B cell (primary cell): ENCODE data around the gene NR2E3. TPM values are rescaled to one million over a fixed set of nuclear protein-coding genes. Genes with fewer than 3 reads are reported as not detected.

ENCODE experiments used
- ATAC-seq: fragments of 200-7000 bp; cut with Tn5 transposase; one replicate; pipeline ENCODE4 v1.10.0; 2021; ENCODE audit warnings: low read depth, mild to moderate bottlenecking, moderate number of reproducible peaks, moderate library complexity
- CTCF ChIA-PET: fragments of 350-600 bp; sonication (Branson Sonifier 250); formaldehyde crosslinking; loops from one replicate; lab custom pipeline; 2021; ENCODE audit warnings: antibody characterized with exemption, inconsistent platforms; lab: Charles Lee
- POLR2A ChIA-PET: fragments of 350-600 bp; sonication (Branson Sonifier 250); formaldehyde crosslinking; loops from one replicate; lab custom pipeline; 2021; ENCODE audit warnings: antibody characterized with exemption; lab: Charles Lee
- DNase-seq: peaks from one replicate; pipeline ENCODE4 v3.0.0; 2013
- H2AFZ ChIP-seq: 2 replicates; pipeline ENCODE4 v1.6.1; 2012; ENCODE audit warnings: mild to moderate bottlenecking, low read depth, low read length; ENCODE audit not compliant: insufficient read depth, poor library complexity, severe bottlenecking
- H3K27ac ChIP-seq, 2 donors: 1 replicate in 1 of 2; 2 replicates in 1 of 2; pipeline ENCODE4 v1.5.1; 2012 to 2013; ENCODE audit warnings: low read length in 2 of 2, mild to moderate bottlenecking in 2 of 2, moderate library complexity in 1 of 2
- H3K27me3 ChIP-seq, 4 experiments: fragments of 200-600 bp in 1 of 4; sonication (generic) in 1 of 4; replicated peaks in 1 of 4; 1 replicate in 2 of 4; 2 replicates in 2 of 4; pipeline versions ENCODE4 v1.6.1 to v1.7.0; 2013 to 2016; ENCODE audit warnings: low read length in 3 of 4, mild to moderate bottlenecking in 2 of 4, mixed read lengths in 1 of 4, moderate library complexity in 1 of 4; ENCODE audit not compliant: insufficient read depth in 4 of 4, control insufficient read depth in 3 of 4; ENCODE audit errors: control extremely low read depth in 1 of 4
- H3K36me3 ChIP-seq, 2 experiments: replicated peaks in 1 of 2; 1 replicate in 1 of 2; 2 replicates in 1 of 2; pipeline versions ENCODE4 v1.6.1 to v1.7.1; 2013; ENCODE audit warnings: low read length in 1 of 2; ENCODE audit not compliant: insufficient read depth in 2 of 2, control insufficient read depth in 1 of 2; ENCODE audit errors: control extremely low read depth in 1 of 2, extremely low read depth in 1 of 2
- H3K4me1 ChIP-seq, 2 donors: fragments of 200-600 bp in 1 of 2; sonication (generic) in 1 of 2; 1 replicate in 1 of 2; 2 replicates in 1 of 2; pipeline versions ENCODE4 v1.5.1 to v1.6.1; 2013 to 2017; ENCODE audit warnings: low read length in 2 of 2; ENCODE audit not compliant: control insufficient read depth in 2 of 2, insufficient read depth in 2 of 2
- H3K4me2 ChIP-seq: replicated peaks from 2 replicates; pipeline ENCODE3; 2012; ENCODE audit warnings: mild to moderate bottlenecking, low read depth, low read length; ENCODE audit not compliant: poor library complexity, severe bottlenecking
- H3K4me3 ChIP-seq, 5 experiments: fragments of 200-600 bp in 1 of 5; sonication (generic) in 1 of 5; 1 replicate in 3 of 5; 2 replicates in 2 of 5; pipeline versions ENCODE4 v1.5.1 to v1.7.0; 2011 to 2016; ENCODE audit warnings: low read length in 4 of 5, mild to moderate bottlenecking in 4 of 5, low read depth in 2 of 5, control low read depth in 1 of 5, moderate library complexity in 1 of 5; ENCODE audit not compliant: insufficient read depth in 1 of 5; ENCODE audit errors: control extremely low read depth in 1 of 5, extremely low read depth in 1 of 5
- H3K79me2 ChIP-seq: fragments of 200-600 bp; sonication (generic); one replicate; pipeline ENCODE4 v1.6.0; 2016; ENCODE audit warnings: low read length; ENCODE audit not compliant: control insufficient read depth, insufficient read depth
- H3K9ac ChIP-seq: fragments of 200-600 bp; sonication (generic); 2 replicates; pipeline ENCODE4 v1.6.1; 2017; ENCODE audit warnings: mild to moderate bottlenecking, low read length, moderate library complexity
- H3K9me3 ChIP-seq, 3 donors: one replicate each; pipeline versions ENCODE4 v1.6.1 to v1.7.1; 2013; ENCODE audit warnings: low read length in 2 of 3; ENCODE audit not compliant: control insufficient read depth in 2 of 3, insufficient read depth in 1 of 3; ENCODE audit errors: control extremely low read depth in 1 of 3
- H4K20me1 ChIP-seq: 2 replicates; pipeline ENCODE4 v1.6.0; 2012; ENCODE audit warnings: mild to moderate bottlenecking, low read length; ENCODE audit not compliant: insufficient read depth, control insufficient read depth, poor library complexity, severe bottlenecking
- H3K27ac Mint-ChIP-seq: one replicate; pipeline ENCODE4 v1.8.0; 2021; ENCODE audit warnings: mixed read lengths
- H3K27me3 Mint-ChIP-seq: one replicate; pipeline ENCODE4 v1.8.0; 2021; ENCODE audit warnings: mixed read lengths
- H3K4me1 Mint-ChIP-seq: one replicate; pipeline ENCODE4 v1.8.0; 2021; ENCODE audit warnings: mixed read lengths
- H3K4me3 Mint-ChIP-seq: one replicate; pipeline ENCODE4 v1.8.0; 2021; ENCODE audit warnings: mixed read lengths
- H3K9me3 Mint-ChIP-seq: one replicate; pipeline ENCODE4 v1.8.0; 2022; ENCODE audit warnings: mixed read lengths; ENCODE audit not compliant: insufficient read depth
- EZH2 ChIP-seq: IDR thresholded peaks from 2 replicates; pipeline ENCODE4 v1.6.1; 2012; ENCODE audit warnings: borderline replicate concordance, low read depth, mild to moderate bottlenecking, moderate library complexity, low read length; ENCODE audit not compliant: insufficient read depth, poor library complexity, severe bottlenecking
- WGBS: methylation state at CpG from one replicate; pipeline ENCODE4 v1.1.5; 2013; ENCODE audit warnings: missing lambda C conversion rate; ENCODE audit not compliant: insufficient coverage; 5-methylcytosine and 5-hydroxymethylcytosine counted together
- intact Hi-C: fragments of 100-400 bp; cut with micrococcal nuclease; formaldehyde crosslinking; loops from one replicate; pipeline ENCODE4 v1.10.0; 2022
- polyA plus RNA-seq: library from polyadenylated mRNA; depleted of rRNA; stranded (reverse); fragments of >200 nt; gene quantifications from 2 replicates; pipeline ENCODE4 v1.2.3, GENCODE V29; 2012
- total RNA-seq, 2 donors: library from RNA; stranded (reverse); fragments of 120-200 nt in 1 of 2; gene quantifications; 1 replicate in 1 of 2; 2 replicates in 1 of 2; pipeline versions ENCODE4 v1.2.3 to v1.2.4, GENCODE V29; 2013 to 2022
- TF ChIP-seq, protein P1 (sequence below): fragments of 200-600 bp; IDR thresholded peaks from one replicate; pipeline ENCODE4 v1.8.0; 2022; ENCODE audit warnings: antibody characterized with exemption, mild to moderate bottlenecking

Gene NR2E3
- total and polyA plus RNA-seq, 2 donors (not counting 1 experiment from before 2014, with no cell fraction given) = not detected

DNA sequence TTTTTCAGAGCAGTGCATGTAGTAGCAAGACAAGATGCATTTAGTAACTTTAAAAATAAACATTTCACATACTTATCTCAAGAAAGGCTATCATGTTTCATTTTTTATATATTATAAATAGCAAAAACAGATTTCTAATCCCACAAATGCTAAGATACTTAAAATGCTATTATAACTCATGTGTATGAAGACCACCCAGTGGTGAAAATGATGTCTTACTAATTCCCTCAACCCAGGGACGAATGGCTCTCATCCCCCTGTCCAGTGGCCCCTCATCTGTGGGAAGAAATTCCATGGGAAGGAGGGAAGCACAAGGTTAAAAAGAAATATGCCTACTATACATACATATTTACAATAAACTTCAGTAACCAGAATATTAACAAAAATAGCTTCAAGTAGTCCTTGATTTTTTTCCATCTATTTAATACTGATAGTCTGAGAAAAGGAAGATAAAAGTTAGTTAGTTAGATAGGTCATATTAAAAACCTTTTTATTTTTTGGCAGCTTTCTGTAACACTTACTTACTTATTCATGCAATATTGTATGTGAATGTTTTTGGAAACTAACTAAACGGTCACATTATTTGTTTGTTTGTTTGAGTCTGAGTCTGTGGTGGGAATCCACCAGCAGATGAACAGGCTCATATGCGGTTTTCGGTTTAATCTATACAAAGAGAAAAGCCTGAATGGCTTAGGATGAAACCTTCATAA, 14.8 kb downstream of the NR2E3 start:
- H3K9me3 Mint-ChIP-seq = peaks cover 20% of the 10 kb centered on the region
- Histone ChIP-seq H2AFZ (no peak overlapping the region), H3K4me1 (no peaks in the 10 kb centered on the region), H3K27me3 (no peaks in the 10 kb centered on the region), H3K79me2 (no peaks in the 10 kb centered on the region), H3K9ac (no peak overlapping the region), H3K27ac (no peak overlapping the region), H3K4me2 (no peak overlapping the region), H4K20me1 (no peaks in the 10 kb centered on the region), H3K36me3 (peaks cover 16 to 46% of the 10 kb centered on the region in 2 experiments), H3K9me3 (peaks cover 2 to 26% (median 14%) of the 10 kb centered on the region in 3 donors), H3K4me3 (no peak overlapping the region)
- TF ChIP-seq, protein P1, sequence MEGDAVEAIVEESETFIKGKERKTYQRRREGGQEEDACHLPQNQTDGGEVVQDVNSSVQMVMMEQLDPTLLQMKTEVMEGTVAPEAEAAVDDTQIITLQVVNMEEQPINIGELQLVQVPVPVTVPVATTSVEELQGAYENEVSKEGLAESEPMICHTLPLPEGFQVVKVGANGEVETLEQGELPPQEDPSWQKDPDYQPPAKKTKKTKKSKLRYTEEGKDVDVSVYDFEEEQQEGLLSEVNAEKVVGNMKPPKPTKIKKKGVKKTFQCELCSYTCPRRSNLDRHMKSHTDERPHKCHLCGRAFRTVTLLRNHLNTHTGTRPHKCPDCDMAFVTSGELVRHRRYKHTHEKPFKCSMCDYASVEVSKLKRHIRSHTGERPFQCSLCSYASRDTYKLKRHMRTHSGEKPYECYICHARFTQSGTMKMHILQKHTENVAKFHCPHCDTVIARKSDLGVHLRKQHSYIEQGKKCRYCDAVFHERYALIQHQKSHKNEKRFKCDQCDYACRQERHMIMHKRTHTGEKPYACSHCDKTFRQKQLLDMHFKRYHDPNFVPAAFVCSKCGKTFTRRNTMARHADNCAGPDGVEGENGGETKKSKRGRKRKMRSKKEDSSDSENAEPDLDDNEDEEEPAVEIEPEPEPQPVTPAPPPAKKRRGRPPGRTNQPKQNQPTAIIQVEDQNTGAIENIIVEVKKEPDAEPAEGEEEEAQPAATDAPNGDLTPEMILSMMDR = no peak
- TF ChIP-seq EZH2 = no peak
- ATAC-seq (no peak), DNase-seq (no peak)
- H3K27me3 Mint-ChIP-seq = no peaks in the 10 kb centered on the region
- H3K4me1 Mint-ChIP-seq = no peaks in the 10 kb centered on the region
- 100% methylated on average over 2 of the region's 4 CpGs for WGBS
- intact Hi-C loops = no loop called here
- CTCF ChIA-PET = no interaction called here
- H3K27ac Mint-ChIP-seq = no peak overlapping the region
- H3K4me3 Mint-ChIP-seq = no peak overlapping the region
- POLR2A ChIA-PET = no interaction called here

DNA sequence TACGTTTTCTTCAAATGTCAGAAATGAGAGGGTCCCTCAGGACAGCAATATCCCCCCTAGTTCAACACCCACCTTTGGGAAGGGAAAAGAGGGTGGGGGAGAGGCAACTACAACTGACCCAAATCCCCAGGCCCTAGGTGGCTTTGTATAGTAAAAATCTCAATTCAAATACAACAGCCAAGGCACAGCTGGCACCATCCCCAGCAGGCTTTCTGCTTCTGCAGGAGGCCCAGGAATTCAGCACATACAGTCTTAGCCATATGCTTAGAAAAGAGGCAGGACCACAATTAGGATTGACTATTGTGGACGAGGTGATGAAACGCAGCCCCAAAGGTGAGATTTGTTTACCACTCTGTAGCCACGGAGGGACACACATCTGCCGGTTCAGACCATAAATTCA, 15.8 kb downstream of the NR2E3 start:
- no peaks in the 10 kb centered on the region for H3K27me3 Mint-ChIP-seq
- H2AFZ ChIP-seq = no peak overlapping the region
- TF ChIP-seq EZH2 = no peak
- TF ChIP-seq, protein P1 = no peak
- ChIA-PET CTCF (no interaction called here), POLR2A (no interaction called here)
- no peak overlapping the region for H3K27ac Mint-ChIP-seq
- no peak for ATAC-seq
- no peaks in the 10 kb centered on the region for H3K27me3 ChIP-seq
- no peak for DNase-seq
- no peaks in the 10 kb centered on the region for H3K79me2 ChIP-seq
- H4K20me1 ChIP-seq = no peaks in the 10 kb centered on the region
- no peak overlapping the region for H3K9ac ChIP-seq
- no peak overlapping the region for H3K4me3 Mint-ChIP-seq
- 90% methylated on average over 2 of the region's 5 CpGs for WGBS
- no peak overlapping the region for H3K4me2 ChIP-seq
- H3K9me3 ChIP-seq = peaks cover 2 to 19% (median 6%) of the 10 kb centered on the region in 3 donors
- H3K4me1 ChIP-seq = no peaks in the 10 kb centered on the region
- no peak overlapping the region for H3K4me3 ChIP-seq
- intact Hi-C loops = no loop called here
- H3K9me3 Mint-ChIP-seq = peaks cover 14% of the 10 kb centered on the region
- H3K36me3 ChIP-seq = peaks cover 16 to 47% of the 10 kb centered on the region in 2 experiments
- no peak overlapping the region for H3K27ac ChIP-seq
- no peaks in the 10 kb centered on the region for H3K4me1 Mint-ChIP-seq
